Kidney (tissue), 14 donors: ENCODE results near the gene FAM32A. TPM values are rescaled to one million over a fixed set of nuclear protein-coding genes. Genes with fewer than 3 reads are reported as not detected.

ENCODE experiments used
- DNase-seq, 5 donors: peaks; one replicate each; pipeline ENCODE4 v3.0.0-alpha.2; 2013 to 2020
- FAIRE-seq: peaks from 2 replicates; lab custom pipeline; 2012; peaks lifted over from hg19 to GRCh38; lab: Jason Lieb, UNC
- H3K27ac ChIP-seq, 2 donors: one replicate each; pipeline ENCODE4 v1.7.0; 2013; ENCODE audit warnings: low read depth in 2 of 2, low read length in 2 of 2, inconsistent platforms in 1 of 2
- H3K27me3 ChIP-seq: one replicate; pipeline ENCODE4 v1.7.1; 2013; ENCODE audit warnings: low read length, inconsistent platforms; ENCODE audit not compliant: control insufficient read depth, insufficient read depth
- H3K36me3 ChIP-seq, 3 donors: one replicate each; pipeline versions ENCODE4 v1.7.0 to v1.7.1; 2013; ENCODE audit warnings: low read length in 3 of 3, control low read depth in 1 of 3, inconsistent platforms in 1 of 3; ENCODE audit not compliant: insufficient read depth in 3 of 3, control insufficient read depth in 2 of 3
- H3K4me1 ChIP-seq, 3 donors: one replicate each; pipeline versions ENCODE4 v1.7.0 to v1.7.1; 2013; ENCODE audit warnings: low read length in 3 of 3, inconsistent platforms in 1 of 3, low read depth in 1 of 3; ENCODE audit not compliant: control insufficient read depth in 2 of 3, insufficient read depth in 2 of 3
- H3K4me3 ChIP-seq, 3 donors: one replicate each; pipeline versions ENCODE4 v1.7.0 to v1.8.1; 2013; ENCODE audit warnings: low read length in 3 of 3, control low read depth in 1 of 3, inconsistent platforms in 1 of 3
- H3K9ac ChIP-seq, 3 donors: one replicate each; pipeline versions ENCODE4 v1.7.0 to v1.7.1; 2013; ENCODE audit warnings: low read length in 3 of 3, control low read depth in 1 of 3, inconsistent platforms in 1 of 3
- H3K9me3 ChIP-seq, 3 donors: one replicate each; pipeline versions ENCODE4 v1.7.0 to v1.7.1; 2013; ENCODE audit warnings: low read length in 3 of 3, control low read depth in 1 of 3, inconsistent platforms in 1 of 3; ENCODE audit not compliant: control insufficient read depth in 2 of 3, insufficient read depth in 1 of 3
- intact Hi-C: fragments of 100-400 bp; cut with DNase I; formaldehyde crosslinking; loops from one replicate; pipeline ENCODE4 v1.11.1; 2022
- polyA plus RNA-seq: library from polyadenylated mRNA; stranded (reverse); fragments of 350-450 nt; fragmentation: Illumina TruSeq; extraction: RNeasy Lipid Tissue Mini Kit (QIAGEN cat#74804); gene quantifications from one replicate; pipeline ENCODE4 v1.2.3, GENCODE V29; 2014; ENCODE audit warnings: low read depth, low replicate concordance; ENCODE audit not compliant: insufficient read depth
- total RNA-seq: library from RNA; stranded (reverse); fragmentation: NEBNext Ultra II Directional; extraction: Animal tissue kit (Norgen Biotek cat#: 25700); gene quantifications from one replicate; pipeline ENCODE4 v1.2.1, GENCODE V29; 2021
- TF ChIP-seq, protein P1 (sequence below): IDR thresholded peaks from 3 replicates; pipeline ENCODE4 v1.5.1; 2012; ENCODE audit warnings: mild to moderate bottlenecking, moderate library complexity, borderline replicate concordance; ENCODE audit not compliant: insufficient read depth; ENCODE audit errors: extremely low read depth
- donor health status: control.
- donor health status: control.
- donor health status: control.
- donor health status: control.
- donor health status: control.
- donor health status: DM: yes; HTN: yes; CAD: no.
- donor health status: Normal renal cell carcinoma (clear cell type).

Gene FAM32A
- total and polyA plus RNA-seq, 2 donors from 2014 or later = 53.5 to 105 TPM

DNA sequence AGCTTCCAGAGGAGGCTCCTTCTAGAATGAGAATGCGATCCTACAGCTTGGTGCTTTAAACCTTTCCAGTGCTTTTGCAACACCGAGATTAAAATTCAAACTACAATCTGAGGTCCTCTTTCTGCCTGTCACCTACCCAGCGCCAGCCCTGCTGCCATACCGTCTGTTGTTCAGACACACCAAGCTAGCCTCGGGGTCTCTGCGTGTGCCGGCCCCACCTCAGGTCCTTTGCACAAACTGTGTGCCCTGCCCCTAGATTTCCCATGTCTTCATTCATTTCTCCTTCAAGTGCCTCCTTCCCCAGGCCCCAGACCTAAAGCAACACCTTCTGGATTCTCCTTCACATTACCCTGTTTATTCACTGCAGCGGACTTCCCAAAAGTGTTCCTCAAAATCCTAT lies 30.7 kb upstream of the FAM32A start:
- no peaks in the 10 kb centered on the region for H3K4me1 ChIP-seq
- H3K27me3 ChIP-seq = no peaks in the 10 kb centered on the region
- H3K36me3 ChIP-seq = no peaks in the 10 kb centered on the region
- H3K9ac ChIP-seq = no peak overlapping the region
- H3K4me3 ChIP-seq = no peak overlapping the region
- H3K9me3 ChIP-seq = no peaks in the 10 kb centered on the region
- DNase-seq (no peak), FAIRE-seq (no peak)
- intact Hi-C loops = no loop called here
- no peak overlapping the region for H3K27ac ChIP-seq
- TF ChIP-seq, protein P1, sequence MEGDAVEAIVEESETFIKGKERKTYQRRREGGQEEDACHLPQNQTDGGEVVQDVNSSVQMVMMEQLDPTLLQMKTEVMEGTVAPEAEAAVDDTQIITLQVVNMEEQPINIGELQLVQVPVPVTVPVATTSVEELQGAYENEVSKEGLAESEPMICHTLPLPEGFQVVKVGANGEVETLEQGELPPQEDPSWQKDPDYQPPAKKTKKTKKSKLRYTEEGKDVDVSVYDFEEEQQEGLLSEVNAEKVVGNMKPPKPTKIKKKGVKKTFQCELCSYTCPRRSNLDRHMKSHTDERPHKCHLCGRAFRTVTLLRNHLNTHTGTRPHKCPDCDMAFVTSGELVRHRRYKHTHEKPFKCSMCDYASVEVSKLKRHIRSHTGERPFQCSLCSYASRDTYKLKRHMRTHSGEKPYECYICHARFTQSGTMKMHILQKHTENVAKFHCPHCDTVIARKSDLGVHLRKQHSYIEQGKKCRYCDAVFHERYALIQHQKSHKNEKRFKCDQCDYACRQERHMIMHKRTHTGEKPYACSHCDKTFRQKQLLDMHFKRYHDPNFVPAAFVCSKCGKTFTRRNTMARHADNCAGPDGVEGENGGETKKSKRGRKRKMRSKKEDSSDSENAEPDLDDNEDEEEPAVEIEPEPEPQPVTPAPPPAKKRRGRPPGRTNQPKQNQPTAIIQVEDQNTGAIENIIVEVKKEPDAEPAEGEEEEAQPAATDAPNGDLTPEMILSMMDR = no peak

DNA sequence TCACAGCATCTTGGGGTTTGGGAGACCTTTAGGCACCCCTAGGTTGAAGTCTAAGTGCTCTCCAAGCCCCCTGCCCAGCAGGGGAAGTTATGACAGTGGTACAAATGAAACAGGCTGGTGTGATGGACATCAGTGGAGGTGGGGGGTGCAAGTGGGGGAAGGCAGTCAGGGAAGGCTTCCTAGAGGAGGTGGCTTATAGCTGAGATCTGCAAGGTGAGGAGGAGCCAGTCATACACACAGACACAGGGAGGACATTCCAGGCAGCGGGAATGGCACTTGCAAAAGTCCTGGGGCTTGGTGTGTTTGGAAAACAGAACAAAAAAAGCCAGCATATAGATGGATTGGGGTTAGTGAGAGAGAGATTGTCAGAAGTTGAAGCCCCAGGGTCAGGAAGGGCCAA lies 30.1 kb upstream of the FAM32A start:
- DNase-seq = no peak
- FAIRE-seq = no peak
- no peak overlapping the region for H3K9ac ChIP-seq
- no peak overlapping the region for H3K4me3 ChIP-seq
- H3K36me3 ChIP-seq = no peaks in the 10 kb centered on the region
- intact Hi-C loops = no loop called here
- no peaks in the 10 kb centered on the region for H3K27me3 ChIP-seq
- no peak overlapping the region for H3K27ac ChIP-seq
- H3K4me1 ChIP-seq = no peaks in the 10 kb centered on the region
- TF ChIP-seq, protein P1 = no peak
- no peaks in the 10 kb centered on the region for H3K9me3 ChIP-seq

DNA sequence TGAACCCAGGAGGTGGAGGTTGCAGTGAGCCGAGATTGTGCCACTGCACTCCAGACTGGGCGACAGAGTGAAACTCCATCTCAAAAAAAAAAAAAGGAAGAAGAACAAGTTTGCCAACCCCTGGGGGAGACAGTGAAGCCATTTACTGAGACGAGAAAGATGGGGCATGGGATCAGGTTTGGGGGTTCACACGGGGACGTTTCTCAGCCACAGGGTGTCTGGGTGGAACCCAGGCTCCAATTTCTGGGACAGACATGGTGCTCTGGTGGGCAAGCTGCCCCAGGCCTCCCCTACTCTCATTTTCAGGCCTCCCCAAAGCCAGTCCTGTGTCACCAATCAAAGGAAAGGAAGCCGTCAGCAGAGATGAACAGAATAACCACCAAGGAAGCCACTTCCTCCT lies 28.3 kb upstream of the FAM32A start:
- no peaks in the 10 kb centered on the region for H3K36me3 ChIP-seq
- TF ChIP-seq, protein P1 = no peak
- intact Hi-C loops = no loop called here
- no peak overlapping the region for H3K9ac ChIP-seq
- no peak overlapping the region for H3K4me3 ChIP-seq
- no peaks in the 10 kb centered on the region for H3K9me3 ChIP-seq
- FAIRE-seq = no peak
- H3K27me3 ChIP-seq = no peaks in the 10 kb centered on the region
- DNase-seq = no peak
- no peaks in the 10 kb centered on the region for H3K4me1 ChIP-seq
- H3K27ac ChIP-seq = no peak overlapping the region

DNA sequence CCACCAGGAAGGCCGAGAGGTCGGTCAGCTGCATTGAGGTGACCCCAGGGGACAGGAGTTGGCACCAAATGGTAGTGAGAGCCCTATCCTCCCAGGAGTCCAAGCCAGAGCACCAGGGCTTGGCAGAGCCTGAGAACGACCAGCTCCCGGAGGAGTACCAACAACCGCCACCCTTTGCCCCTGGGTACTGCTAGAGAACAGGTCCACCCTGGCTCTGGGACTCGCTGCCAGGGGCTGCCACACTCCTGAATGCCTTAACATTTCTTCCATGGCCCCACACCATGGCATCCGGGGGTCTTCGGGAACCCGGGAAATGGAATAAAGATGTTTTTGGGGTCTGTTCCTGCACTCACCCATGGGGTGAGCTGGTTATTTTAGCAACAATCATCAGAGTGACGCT lies 27.6 kb upstream of the FAM32A start:
- Histone ChIP-seq H3K4me1 (no peaks in the 10 kb centered on the region), H3K27ac (no peak overlapping the region), H3K9ac (no peak overlapping the region), H3K36me3 (no peaks in the 10 kb centered on the region), H3K27me3 (no peaks in the 10 kb centered on the region), H3K9me3 (no peaks in the 10 kb centered on the region), H3K4me3 (no peak overlapping the region)
- no peak for FAIRE-seq
- TF ChIP-seq, protein P1 = no peak
- intact Hi-C loops = no loop called here
- DNase-seq = no peak
